VCaP (cell line): Measurements from ENCODE around the gene TMEM184B.
A peak's percentile ranks its signal among the peaks of the same experiment; 100 is the strongest.

ENCODE experiments used
- H3K27ac ChIP-seq: fragments of 450-650 bp; 2 replicates; pipeline ENCODE4 v1.5.1; 2017
- CTCF ChIP-seq: fragments of 450-650 bp; conservative IDR thresholded peaks from 2 replicates; pipeline ENCODE4 v1.5.1; 2017; ENCODE audit warnings: mild to moderate bottlenecking, moderate library complexity

The TMEM184B gene

GRCh38 chr22:38311323-38311620 lies 38.5 kb upstream of the TMEM184B start:
- no peak overlapping the region for H3K27ac ChIP-seq
- TF ChIP-seq CTCF, result no peak

GRCh38 chr22:38310518-38311322 lies 37.9 kb upstream of the TMEM184B start:
- no peak for TF ChIP-seq CTCF
- no peak overlapping the region for H3K27ac ChIP-seq

GRCh38 chr22:38309614-38310517 lies 37.1 kb upstream of the TMEM184B start:
- H3K27ac ChIP-seq, result no peak overlapping the region
- no peak for TF ChIP-seq CTCF

DNA sequence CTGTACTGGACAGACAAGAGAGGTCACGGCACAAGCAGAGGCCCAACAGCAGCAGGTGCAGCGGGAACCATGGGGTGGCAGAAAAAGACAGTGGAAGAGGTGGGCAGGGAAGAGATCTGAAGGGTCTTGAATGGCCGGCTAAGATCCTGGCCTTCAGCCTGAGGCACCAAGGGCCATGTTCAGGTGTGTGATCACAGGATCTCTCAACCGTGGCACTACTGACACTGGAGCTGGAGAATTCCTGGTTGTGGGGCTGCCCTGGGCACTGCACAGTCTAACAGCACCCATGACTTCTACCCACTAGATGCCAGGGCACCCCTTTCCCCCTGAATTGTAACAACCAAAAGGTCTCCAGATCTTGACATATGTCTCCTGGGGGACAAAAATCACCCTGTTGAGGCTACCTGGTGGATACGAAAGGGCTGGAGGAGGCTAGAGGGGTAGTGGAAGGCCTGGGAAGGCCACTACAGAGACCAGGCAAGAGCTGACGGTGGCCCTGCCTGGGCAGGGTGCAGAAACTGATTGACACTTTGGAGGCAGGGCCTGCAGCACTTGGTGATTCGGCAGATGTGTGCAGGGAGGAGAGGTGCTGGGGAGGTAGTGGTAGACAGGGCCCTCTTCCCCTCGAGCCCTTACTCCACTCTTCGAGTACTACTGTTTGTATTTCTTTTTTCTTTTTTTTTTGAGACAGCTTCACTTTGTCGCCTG lies 36.1 kb upstream of the TMEM184B start:
- TF ChIP-seq CTCF, result no peak
- no peak overlapping the region for H3K27ac ChIP-seq

GRCh38 chr22:38305471-38306448 lies 33.0 kb upstream of the TMEM184B start:
- H3K27ac ChIP-seq, result peak overlapping the region; percentile 53
- no peak; the same call in 1 of the 2 replicates for TF ChIP-seq CTCF

DNA sequence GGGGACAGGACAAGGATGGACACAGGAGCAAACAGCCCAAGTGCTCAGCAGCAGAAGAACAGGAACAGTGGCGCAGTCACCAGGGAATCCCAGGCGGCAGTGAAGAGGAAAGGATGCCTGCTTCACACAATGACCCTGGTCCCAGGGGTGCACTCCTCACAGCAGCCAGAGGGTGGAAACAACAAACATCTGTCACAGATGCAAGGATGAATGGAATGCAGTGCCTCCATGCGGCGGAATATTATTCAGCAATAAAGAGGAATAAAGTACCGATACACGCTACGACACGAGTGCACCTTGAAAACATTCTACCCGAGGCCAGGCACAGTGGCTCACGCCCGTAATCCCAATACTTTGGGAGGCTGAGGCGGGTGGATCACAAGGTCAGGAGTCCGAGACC lies 31.7 kb upstream of the TMEM184B start:
- H3K27ac ChIP-seq, result no peak overlapping the region
- no peak for TF ChIP-seq CTCF
